BJ (cell line): ENCODE data around the gene ZNF641. TPM values are rescaled to one million over a fixed set of nuclear protein-coding genes. Genes with fewer than 3 reads are reported as not detected.
A peak's percentile ranks its signal among the peaks of the same experiment; 100 is the strongest.

Source experiments
- CTCF ChIA-PET: fragments of 350-600 bp; formaldehyde crosslinking; extraction: SDS; loops from one replicate; lab custom pipeline; 2021; ENCODE audit warnings: antibody characterized with exemption, inconsistent platforms; lab: Yijun Ruan, JAX
- POLR2A ChIA-PET: fragments of 300-600 bp; sonication (Branson Sonifier 250); formaldehyde crosslinking; extraction: SDS; loops from one replicate; lab custom pipeline; 2021; ENCODE audit warnings: antibody characterized with exemption; lab: Charles Lee
- DNase-seq: peaks from one replicate; pipeline ENCODE4 v3.0.0-alpha.2; 2011; ENCODE audit warnings: low read depth
- H3K27me3 ChIP-seq: 2 replicates; pipeline ENCODE4 v1.6.0; 2011; ENCODE audit warnings: low read length; ENCODE audit not compliant: control insufficient read depth, insufficient read depth
- H3K36me3 ChIP-seq: 2 replicates; pipeline ENCODE4 v1.5.1; 2011; ENCODE audit warnings: low read length; ENCODE audit not compliant: control insufficient read depth, insufficient read depth
- H3K4me3 ChIP-seq: 2 replicates; pipeline ENCODE4 v1.5.1; 2011; ENCODE audit warnings: low read depth, mild to moderate bottlenecking, control low read depth, low read length
- CTCF ChIP-seq: IDR thresholded peaks from 2 replicates; pipeline ENCODE4 v1.5.1; 2011; ENCODE audit warnings: low read depth, mild to moderate bottlenecking, control low read depth, inconsistent platforms, low read length, moderate library complexity; ENCODE audit not compliant: insufficient read depth
- polyA minus RNA-seq: library from RNA; depleted of rRNA, polyadenylated mRNA; stranded (reverse); fragments of >200 nt; gene quantifications from 2 replicates; pipeline ENCODE4 v1.2.3, GENCODE V29; 2011; rRNA and poly(A)+ RNA removed
- polyA plus RNA-seq: library from polyadenylated mRNA; depleted of rRNA; stranded (reverse); fragments of >200 nt; gene quantifications from 2 replicates; pipeline ENCODE4 v1.2.3, GENCODE V29; 2011; rRNA removed

Gene ZNF641
- 7.5 and 7.6 TPM in 2 replicates for polyA plus RNA-seq
- polyA minus RNA-seq: 9.9 and 10.0 TPM in 2 replicates

- H3K4me3 ChIP-seq: peak within 1 kb of the TSS; percentile 82
- DNase-seq: peak; percentile 11
- H3K27me3 ChIP-seq: no peaks in the 10 kb centered on the region
- CTCF ChIA-PET: no interaction called here
- POLR2A ChIA-PET: no interaction called here
- H3K36me3 ChIP-seq: peaks cover 4% of the 10 kb centered on the region
- TF ChIP-seq CTCF: no peak
Measured at GRCh38 chr12:48350249-48351021, at the start of gene ZNF641. Gene ZNF641, minus strand, starts transcription at chr12:48350919. Its CDS starts 2,829 bp downstream, at chr12:48348090.

- ChIA-PET CTCF (no interaction called here), POLR2A (no interaction called here)
- no peaks in the 10 kb centered on the region for H3K36me3 ChIP-seq
- DNase-seq: no peak
- no peak overlapping the region for H3K4me3 ChIP-seq
- no peak for TF ChIP-seq CTCF
- no peaks in the 10 kb centered on the region for H3K27me3 ChIP-seq
Measured at GRCh38 chr12:48390026-48390425, 39.3 kb upstream of the ZNF641 start.

- CTCF ChIA-PET: no interaction called here
- H3K27me3 ChIP-seq: no peaks in the 10 kb centered on the region
- POLR2A ChIA-PET: no interaction called here
- no peak for DNase-seq
- TF ChIP-seq CTCF: no peak
- no peak overlapping the region for H3K4me3 ChIP-seq
- no peaks in the 10 kb centered on the region for H3K36me3 ChIP-seq
Measured at GRCh38 chr12:48389409-48389808, 38.7 kb upstream of the ZNF641 start.

GRCh38 chr12:48388938-48389337 is 38.2 kb upstream of the ZNF641 start:
- no peaks in the 10 kb centered on the region for H3K27me3 ChIP-seq
- POLR2A ChIA-PET: no interaction called here
- H3K36me3 ChIP-seq: no peaks in the 10 kb centered on the region
- CTCF ChIA-PET: no interaction called here
- no peak for TF ChIP-seq CTCF
- H3K4me3 ChIP-seq: no peak overlapping the region
- peak; percentile 27 for DNase-seq

GRCh38 chr12:48388460-48388859 is 37.7 kb upstream of the ZNF641 start:
- TF ChIP-seq CTCF: no peak
- no peaks in the 10 kb centered on the region for H3K36me3 ChIP-seq
- H3K4me3 ChIP-seq: no peak overlapping the region
- H3K27me3 ChIP-seq: no peaks in the 10 kb centered on the region
- ChIA-PET CTCF (interaction anchor here (0.5 kb wide), 1 partner anchor 63 kb away, joined by 4 read pairs; no protein-coding TSS in a partner anchor), POLR2A (no interaction called here)
- peak; percentile 15 for DNase-seq
